ENCODE data around the gene SDC4.

The SDC4 gene

GRCh38 chr20:45292343-45292742 is 55.9 kb downstream of the SDC4 start:
- in situ Hi-C loops (cut with MboI; ENCODE audit: low pct_unique_long_range_greater_than_20kb, low sequenced_read_pairs, unreplicated experiment): no loop called here
- TF ChIP-seq CTCF (IDR thresholded peaks at IDR 0.05; ENCODE audit: extremely low read depth, insufficient read depth, missing control alignments): no peak
- peak; percentile 7 for DNase-seq (ENCODE audit: low spot score)

GRCh38 chr20:45291526-45291925 is 56.7 kb downstream of the SDC4 start:
- TF ChIP-seq CTCF (IDR thresholded peaks at IDR 0.05; ENCODE audit: extremely low read depth, insufficient read depth, missing control alignments): no peak
- peak; percentile 11 for DNase-seq (ENCODE audit: low spot score)
- in situ Hi-C loops (cut with MboI; ENCODE audit: low pct_unique_long_range_greater_than_20kb, low sequenced_read_pairs, unreplicated experiment): no loop called here

GRCh38 chr20:45290677-45291355 is 57.4 kb downstream of the SDC4 start:
- peak; percentile 89 for TF ChIP-seq CTCF (IDR thresholded peaks at IDR 0.05; ENCODE audit: extremely low read depth, insufficient read depth, missing control alignments)
- in situ Hi-C loops (cut with MboI; ENCODE audit: low pct_unique_long_range_greater_than_20kb, low sequenced_read_pairs, unreplicated experiment): no loop called here
- peak; percentile 82 for DNase-seq (ENCODE audit: low spot score)

GRCh38 chr20:45289942-45290676 is 58.1 kb downstream of the SDC4 start:
- TF ChIP-seq CTCF (IDR thresholded peaks at IDR 0.05; ENCODE audit: extremely low read depth, insufficient read depth, missing control alignments): no peak
- peak; percentile 9 for DNase-seq (ENCODE audit: low spot score)
- in situ Hi-C loops (cut with MboI; ENCODE audit: low pct_unique_long_range_greater_than_20kb, low sequenced_read_pairs, unreplicated experiment): no loop called here

GRCh38 chr20:45288860-45289259 is 59.4 kb downstream of the SDC4 start:
- in situ Hi-C loops (cut with MboI; ENCODE audit: low pct_unique_long_range_greater_than_20kb, low sequenced_read_pairs, unreplicated experiment): no loop called here
- TF ChIP-seq CTCF (IDR thresholded peaks at IDR 0.05; ENCODE audit: extremely low read depth, insufficient read depth, missing control alignments): no peak
- DNase-seq (ENCODE audit: low spot score): no peak

GRCh38 chr20:45288376-45288775 is 59.8 kb downstream of the SDC4 start:
- in situ Hi-C loops (cut with MboI; ENCODE audit: low pct_unique_long_range_greater_than_20kb, low sequenced_read_pairs, unreplicated experiment): no loop called here
- no peak for DNase-seq (ENCODE audit: low spot score)
- no peak for TF ChIP-seq CTCF (IDR thresholded peaks at IDR 0.05; ENCODE audit: extremely low read depth, insufficient read depth, missing control alignments)
